K562 (cell line): ENCODE measurements around the gene SERPINE3.

ENCODE experiments used
- MYBL2 ChIP-seq, 2 experiments: fragments of 450-650 bp in 1 of 2; sonication (generic) in 1 of 2; formaldehyde crosslinking in 1 of 2; IDR thresholded peaks; 2 replicates each; pipeline versions ENCODE4 v1.6.1 to v1.8.1; 2017 to 2022; ENCODE audit warnings: borderline replicate concordance in 1 of 2, inconsistent platforms in 1 of 2, low read depth in 1 of 2, mild to moderate bottlenecking in 1 of 2, missing genetic modification reagents in 1 of 2, moderate library complexity in 1 of 2
- RAD21 ChIP-seq, 2 experiments: fragments of 250-450 bp in 1 of 2; fragments of 450-650 bp in 1 of 2; sonication (Bioruptor Pico) in 1 of 2; formaldehyde crosslinking in 1 of 2; IDR thresholded peaks in 1 of 2; conservative IDR thresholded peaks in 1 of 2; 2 replicates each; pipeline versions ENCODE4 v1.4.0 to v1.8.0; 2020 to 2022; ENCODE audit warnings: mild to moderate bottlenecking in 2 of 2, moderate library complexity in 1 of 2

- TF ChIP-seq RAD21 (CRISPR knock-in tag; conservative IDR thresholded peaks at IDR 0.05 in 1 of 2, IDR thresholded peaks at IDR 0.05 in 1 of 2), result no peak
- no peak for TF ChIP-seq MYBL2 (IDR thresholded peaks at IDR 0.05; ENCODE audit: low read depth)
- TF ChIP-seq MYBL2 (CRISPR knock-in tag; IDR thresholded peaks at IDR 0.05; ENCODE audit: borderline replicate concordance), result no peak
Observed at GRCh38 chr13:51291341-51291740, 48.1 kb upstream of the SERPINE3 start.
